Trophoblast cell (in vitro differentiated cells and primary cell): ENCODE data around the gene PKIB.
A peak's percentile ranks its signal among the peaks of the same experiment; 100 is the strongest.

Source experiments
- DNase-seq, 2 donors: peaks; one replicate each; pipeline ENCODE4 v3.0.0-alpha.2; 2016
- H2AFZ ChIP-seq: 2 replicates; pipeline ENCODE4 v1.6.1; 2013; ENCODE audit warnings: low read length, moderate library complexity, mild to moderate bottlenecking; ENCODE audit not compliant: insufficient read depth, poor library complexity
- H2AK5ac ChIP-seq: 2 replicates; pipeline ENCODE4 v1.6.1; 2013; ENCODE audit warnings: mild to moderate bottlenecking, low read length
- H2BK120ac ChIP-seq: 2 replicates; pipeline ENCODE4 v1.6.1; 2013; ENCODE audit warnings: low read length, mild to moderate bottlenecking, moderate library complexity; ENCODE audit not compliant: insufficient read depth, poor library complexity
- H2BK12ac ChIP-seq: 2 replicates; pipeline ENCODE4 v1.6.1; 2013; ENCODE audit warnings: mild to moderate bottlenecking, low read length, moderate library complexity
- H2BK5ac ChIP-seq: 2 replicates; pipeline ENCODE4 v1.6.1; 2013; ENCODE audit warnings: low read length, low read depth, moderate library complexity, mild to moderate bottlenecking; ENCODE audit not compliant: poor library complexity
- H3K14ac ChIP-seq: 2 replicates; pipeline ENCODE4 v1.6.1; 2013; ENCODE audit warnings: mild to moderate bottlenecking, low read length
- H3K18ac ChIP-seq: 2 replicates; pipeline ENCODE4 v1.6.1; 2013; ENCODE audit warnings: mild to moderate bottlenecking, low read length
- H3K23ac ChIP-seq: 2 replicates; pipeline ENCODE4 v1.6.1; 2013; ENCODE audit warnings: low read length
- H3K27ac ChIP-seq: 2 replicates; pipeline ENCODE4 v1.5.1; 2013; ENCODE audit warnings: low read depth, mild to moderate bottlenecking, inconsistent platforms, low read length, moderate library complexity
- H3K27me3 ChIP-seq: 2 replicates; pipeline ENCODE4 v1.6.1; 2013; ENCODE audit warnings: inconsistent platforms, mild to moderate bottlenecking, low read length, moderate library complexity; ENCODE audit not compliant: insufficient read depth
- H3K36me3 ChIP-seq, 2 experiments: 1 replicate in 1 of 2; 2 replicates in 1 of 2; pipeline ENCODE4 v1.6.1; 2013; ENCODE audit warnings: low read length in 2 of 2, mild to moderate bottlenecking in 2 of 2, moderate library complexity in 1 of 2; ENCODE audit not compliant: insufficient read depth in 2 of 2, control insufficient read depth in 1 of 2
- H3K4ac ChIP-seq: 2 replicates; pipeline ENCODE4 v1.6.1; 2013; ENCODE audit warnings: low read depth, mild to moderate bottlenecking, low read length, moderate library complexity
- H3K4me1 ChIP-seq, 2 experiments: 1 replicate in 1 of 2; 2 replicates in 1 of 2; pipeline ENCODE4 v1.6.1; 2013; ENCODE audit warnings: low read length in 2 of 2, mild to moderate bottlenecking in 2 of 2, moderate library complexity in 1 of 2; ENCODE audit not compliant: insufficient read depth in 2 of 2, control insufficient read depth in 1 of 2
- H3K4me2 ChIP-seq: 2 replicates; pipeline ENCODE4 v1.6.1; 2013; ENCODE audit warnings: inconsistent platforms, mild to moderate bottlenecking, low read length, moderate library complexity
- H3K4me3 ChIP-seq: 2 replicates; pipeline ENCODE4 v1.5.1; 2013; ENCODE audit warnings: mild to moderate bottlenecking, low read depth, low read length, inconsistent platforms
- H3K79me1 ChIP-seq: one replicate; pipeline ENCODE4 v1.6.1; 2013; ENCODE audit warnings: low read length
- H3K79me2 ChIP-seq: 2 replicates; pipeline ENCODE4 v1.6.1; 2013; ENCODE audit warnings: low read length, mild to moderate bottlenecking; ENCODE audit not compliant: control insufficient read depth, insufficient read depth, poor library complexity
- H3K9ac ChIP-seq: 2 replicates; pipeline ENCODE4 v1.6.1; 2013; ENCODE audit warnings: mild to moderate bottlenecking, low read length
- H3K9me3 ChIP-seq: 2 replicates; pipeline ENCODE4 v1.6.1; 2013; ENCODE audit warnings: low read depth, mild to moderate bottlenecking, control low read depth, inconsistent platforms, low read length; ENCODE audit not compliant: insufficient read depth
- H4K12ac ChIP-seq: 2 replicates; pipeline ENCODE4 v1.6.1; 2013; ENCODE audit warnings: low read depth, mild to moderate bottlenecking, low read length, moderate library complexity
- H4K8ac ChIP-seq: 2 replicates; pipeline ENCODE4 v1.6.1; 2013; ENCODE audit warnings: low read depth, mild to moderate bottlenecking, low read length, moderate library complexity
- H4K91ac ChIP-seq: one replicate; pipeline ENCODE4 v1.6.1; 2013; ENCODE audit warnings: low read depth, mild to moderate bottlenecking, low read length, moderate library complexity
- WGBS: extraction: QIAGEN DNeasy Blood & Tissue Kit; methylation state at CpG from one replicate; pipeline ENCODE4 v1.1.7; 2013; ENCODE audit warnings: missing lambda C conversion rate; ENCODE audit not compliant: insufficient read length, insufficient coverage; ENCODE audit errors: extremely low coverage; 5-methylcytosine and 5-hydroxymethylcytosine counted together

The PKIB gene

GRCh38 chr6:122727244-122727643 lies 117.0 kb downstream of the PKIB start:
- no CpG with 5 or more reads among the region's 1 CpG for WGBS

GRCh38 chr6:122730334-122730733 lies 120.1 kb downstream of the PKIB start:
- no CpG with 5 or more reads among the region's 3 CpGs for WGBS
- Histone ChIP-seq H3K4ac (no peak overlapping the region), H3K4me3 (no peak overlapping the region), H3K36me3 (no peaks in the 10 kb centered on the region), H4K91ac (no peak overlapping the region), H3K27me3 (no peaks in the 10 kb centered on the region), H3K9ac (no peak overlapping the region), H3K4me1 (no peaks in the 10 kb centered on the region), H4K12ac (no peak overlapping the region), H3K9me3 (no peaks in the 10 kb centered on the region), H3K18ac (no peak overlapping the region), H2BK120ac (no peak overlapping the region), H3K14ac (no peak overlapping the region), H2AFZ (no peak overlapping the region), H3K79me2 (no peaks in the 10 kb centered on the region), H3K79me1 (peaks cover 1% of the 10 kb centered on the region), H2BK12ac (no peak overlapping the region), H4K8ac (no peak overlapping the region), H2AK5ac (no peak overlapping the region), H3K27ac (no peak overlapping the region), H2BK5ac (no peak overlapping the region), H3K4me2 (no peak overlapping the region), H3K23ac (no peak overlapping the region)
- DNase-seq = no peak

More at GRCh38 chr6:122727244-122727643, 117.0 kb downstream of the PKIB start:
- Histone ChIP-seq H4K8ac (no peak overlapping the region), H3K18ac (no peak overlapping the region), H3K4me3 (no peak overlapping the region), H3K36me3 (peaks cover 0 to 1% of the 10 kb centered on the region in 2 experiments), H3K9me3 (no peaks in the 10 kb centered on the region), H2BK12ac (no peak overlapping the region), H2BK5ac (no peak overlapping the region), H3K9ac (no peak overlapping the region), H4K12ac (no peak overlapping the region), H2AK5ac (no peak overlapping the region), H3K79me1 (no peaks in the 10 kb centered on the region), H2BK120ac (no peak overlapping the region), H2AFZ (no peak overlapping the region), H4K91ac (no peak overlapping the region), H3K23ac (no peak overlapping the region), H3K4me2 (no peak overlapping the region), H3K4me1 (no peaks in the 10 kb centered on the region), H3K14ac (no peak overlapping the region), H3K27ac (no peak overlapping the region), H3K79me2 (no peaks in the 10 kb centered on the region), H3K4ac (no peak overlapping the region), H3K27me3 (no peaks in the 10 kb centered on the region)
- no peak for DNase-seq

DNA sequence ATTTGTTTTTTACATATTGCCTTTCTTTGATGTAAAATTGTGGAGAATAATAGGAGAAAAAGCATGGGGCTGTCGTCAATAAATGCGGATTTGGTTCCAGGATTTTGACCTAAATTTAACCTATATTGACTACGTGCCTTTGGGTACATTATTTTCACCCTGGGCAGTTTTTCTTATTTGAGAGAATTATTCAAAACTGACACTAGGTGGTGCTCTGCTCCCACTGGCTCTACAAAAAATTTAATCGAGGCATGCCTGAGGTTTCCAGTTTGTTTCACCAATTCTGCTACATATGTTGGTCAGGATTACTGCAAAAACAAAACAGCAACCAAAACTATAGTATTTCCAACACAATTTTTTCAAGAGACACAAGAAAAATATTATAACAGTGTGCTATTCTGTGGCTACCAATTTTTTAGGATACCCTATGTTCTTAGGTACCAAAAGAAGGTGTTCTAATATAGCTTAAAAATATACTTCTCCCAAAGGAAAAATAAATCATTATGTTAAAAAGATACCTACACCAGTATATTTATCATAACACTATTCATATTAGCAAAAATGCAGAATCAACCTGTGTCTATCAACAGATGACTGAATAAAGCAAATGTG lies 120.7 kb downstream of the PKIB start:
- no peak overlapping the region for H3K27ac ChIP-seq
- H4K12ac ChIP-seq = no peak overlapping the region
- no peaks in the 10 kb centered on the region for H3K9me3 ChIP-seq
- H3K4ac ChIP-seq = no peak overlapping the region
- no peak overlapping the region for H2AK5ac ChIP-seq
- no peak overlapping the region for H2BK5ac ChIP-seq
- no peak overlapping the region for H3K18ac ChIP-seq
- no peaks in the 10 kb centered on the region for H3K4me1 ChIP-seq
- peaks cover 1% of the 10 kb centered on the region for H3K79me1 ChIP-seq
- H2BK120ac ChIP-seq = no peak overlapping the region
- no peak overlapping the region for H3K9ac ChIP-seq
- no peak overlapping the region for H3K14ac ChIP-seq
- no peaks in the 10 kb centered on the region for H3K27me3 ChIP-seq
- WGBS = no CpG with 5 or more reads among the region's 4 CpGs
- no peak overlapping the region for H4K91ac ChIP-seq
- no peak overlapping the region for H4K8ac ChIP-seq
- DNase-seq = peak in 1 of 2 donors; percentile 81
- H2AFZ ChIP-seq = no peak overlapping the region
- no peak overlapping the region for H3K4me2 ChIP-seq
- H2BK12ac ChIP-seq = no peak overlapping the region
- H3K23ac ChIP-seq = no peak overlapping the region
- H3K36me3 ChIP-seq = no peaks in the 10 kb centered on the region
- H3K4me3 ChIP-seq = no peak overlapping the region
- H3K79me2 ChIP-seq = no peaks in the 10 kb centered on the region

DNA sequence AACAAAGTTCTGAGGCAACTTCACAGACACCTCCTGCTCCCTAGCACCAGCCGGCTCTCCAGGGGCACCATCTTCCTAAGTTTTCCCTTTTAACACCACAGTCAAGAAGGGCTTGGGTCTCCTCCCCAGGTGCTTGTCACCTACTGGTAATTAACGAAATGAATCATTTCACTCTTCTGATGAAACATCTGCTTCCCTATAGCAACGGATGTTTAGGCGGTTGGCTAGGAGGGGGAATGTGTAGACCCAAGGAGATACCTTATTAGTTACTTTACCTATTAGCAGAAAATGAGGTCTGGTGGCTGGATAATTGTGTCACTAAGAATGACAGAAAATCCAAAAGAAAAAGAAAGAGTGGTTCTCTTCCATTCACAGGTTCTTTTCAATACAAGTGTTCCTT lies 123.1 kb downstream of the PKIB start:
- Histone ChIP-seq H3K36me3 (no peaks in the 10 kb centered on the region), H3K23ac (no peak overlapping the region), H2BK12ac (no peak overlapping the region), H2AK5ac (no peak overlapping the region), H3K9me3 (peaks cover 1% of the 10 kb centered on the region), H2BK120ac (no peak overlapping the region), H3K4me3 (no peak overlapping the region), H3K27ac (no peak overlapping the region), H3K9ac (no peak overlapping the region), H2BK5ac (no peak overlapping the region), H3K18ac (no peak overlapping the region), H3K27me3 (no peaks in the 10 kb centered on the region), H4K91ac (no peak overlapping the region), H4K8ac (no peak overlapping the region), H3K14ac (no peak overlapping the region), H2AFZ (no peak overlapping the region), H3K4me1 (peaks cover 0 to 2% of the 10 kb centered on the region in 2 experiments), H3K4ac (no peak overlapping the region), H3K4me2 (no peak overlapping the region), H3K79me2 (no peaks in the 10 kb centered on the region), H4K12ac (no peak overlapping the region), H3K79me1 (peaks cover 1% of the 10 kb centered on the region)
- peak in 1 of 2 donors; percentile 63 for DNase-seq
- no CpG with 5 or more reads among the region's 4 CpGs for WGBS
